Sigmoid colon (tissue), 7 donors: ENCODE measurements around the gene VIPR2. TPM values are rescaled to one million over a fixed set of nuclear protein-coding genes. Genes with fewer than 3 reads are reported as not detected.

Experiments used
- DNase-seq: peaks from one replicate; pipeline ENCODE4 v3.0.0-alpha.2; 2019
- H3K27ac ChIP-seq, 4 donors: fragments of 200-600 bp; sonication (generic); one replicate each; pipeline ENCODE4 v1.5.1; 2016 to 2019; ENCODE audit warnings: mild to moderate bottlenecking in 1 of 4
- H3K27me3 ChIP-seq, 3 donors: fragments of 200-600 bp; sonication (generic); one replicate each; pipeline ENCODE4 v1.5.1; 2019; ENCODE audit warnings: mild to moderate bottlenecking in 1 of 3
- H3K36me3 ChIP-seq, 4 donors: fragments of 200-600 bp; sonication (generic); one replicate each; pipeline ENCODE4 v1.5.1; 2016 to 2019
- H3K4me1 ChIP-seq, 4 donors: fragments of 200-600 bp; sonication (generic); one replicate each; pipeline ENCODE4 v1.5.1; 2017 to 2019
- H3K4me3 ChIP-seq, 4 donors: fragments of 200-600 bp; sonication (generic); one replicate each; pipeline ENCODE4 v1.5.1; 2017 to 2019; ENCODE audit warnings: mild to moderate bottlenecking in 2 of 4, moderate library complexity in 1 of 4
- H3K9me3 ChIP-seq, 4 donors: fragments of 200-600 bp in 3 of 4; sonication (generic) in 3 of 4; one replicate each; pipeline versions ENCODE4 v1.5.1 to v1.6.1; 2013 to 2019
- EP300 ChIP-seq, 4 donors: sonication (generic); formaldehyde crosslinking; IDR thresholded peaks; one replicate each; pipeline ENCODE4 v1.6.1; 2017; ENCODE audit warnings: antibody characterized with exemption in 4 of 4
- POLR2A ChIP-seq, 2 donors: fragments of 450-650 bp; IDR thresholded peaks; one replicate each; pipeline ENCODE4 v1.6.1; 2016; ENCODE audit warnings: antibody characterized with exemption in 2 of 2, mild to moderate bottlenecking in 2 of 2, moderate library complexity in 2 of 2
- POLR2AphosphoS5 ChIP-seq, 4 donors: sonication (generic); formaldehyde crosslinking; IDR thresholded peaks; one replicate each; pipeline ENCODE4 v1.6.1; 2017; ENCODE audit warnings: antibody characterized with exemption in 4 of 4
- WGBS, 2 donors: extraction: QIAGEN DNeasy Blood & Tissue Kit; methylation state at CpG; one replicate each; pipeline ENCODE4 v1.1.7; 2013; 5-methylcytosine and 5-hydroxymethylcytosine counted together
- intact Hi-C: fragments of 100-400 bp; cut with DNase I; formaldehyde crosslinking; loops from one replicate; pipeline ENCODE4 v1.15.1; 2023
- polyA plus RNA-seq, 3 donors: library from polyadenylated mRNA; stranded (reverse); fragments of 200-250 nt; gene quantifications; one replicate each; pipeline ENCODE4 v1.2.3, GENCODE V29; 2013
- total RNA-seq, 4 donors: library from RNA; depleted of rRNA; stranded (reverse); fragments of >200 nt; gene quantifications; one replicate each; pipeline ENCODE4 v1.1.0, GENCODE V29; 2016
- TF ChIP-seq, protein P1 (sequence below), 4 experiments: fragments of 450-650 bp in 3 of 4; fragments of 200-600 bp in 1 of 4; IDR thresholded peaks; one replicate each; pipeline ENCODE4 v1.5.1; 2016 to 2019; ENCODE audit warnings: antibody characterized with exemption in 4 of 4, mild to moderate bottlenecking in 3 of 4, moderate library complexity in 2 of 4
- donor health status: healthy with polysubstance abuse.
- donor health status: Bipolar disorder and iron deficiency.
- donor health status: healthy.

Gene VIPR2
- total and polyA plus RNA-seq, 7 donors = 0.23 to 21.4 (median 11.7) TPM

GRCh38 chr7:159068488-159068811 lies 76.2 kb downstream of the VIPR2 start:
- H3K4me3 ChIP-seq = no peak overlapping the region
- WGBS, 2 donors = 65 to 81% methylated on average over 12 of the region's 12 CpGs
- peak in 3 of 4 donors; percentile 23 to 48 (median 37) for TF ChIP-seq POLR2AphosphoS5 (IDR thresholded peaks at IDR 0.05)
- TF ChIP-seq POLR2A (IDR thresholded peaks at IDR 0.05) = no peak
- no peaks in the 10 kb centered on the region for H3K36me3 ChIP-seq
- peaks cover 0 to 27% (median 19%) of the 10 kb centered on the region in 4 donors for H3K4me1 ChIP-seq
- intact Hi-C loops = no loop called here
- peak overlapping the region; percentile 51 to 70 (median 60) for H3K27ac ChIP-seq
- no peaks in the 10 kb centered on the region for H3K9me3 ChIP-seq
- peak; percentile 92 for DNase-seq
- no peaks in the 10 kb centered on the region for H3K27me3 ChIP-seq

GRCh38 chr7:159067576-159068487 lies 76.8 kb downstream of the VIPR2 start:
- Histone ChIP-seq H3K27me3 (no peaks in the 10 kb centered on the region), H3K4me1 (peaks cover 0 to 27% (median 19%) of the 10 kb centered on the region in 4 donors), H3K4me3 (no peak overlapping the region), H3K27ac (peak overlapping the region; percentile 51 to 70 (median 60)), H3K9me3 (no peaks in the 10 kb centered on the region), H3K36me3 (no peaks in the 10 kb centered on the region)
- no peak for DNase-seq
- 58 to 74% methylated on average over 13 of the region's 13 CpGs for WGBS, 2 donors
- TF ChIP-seq POLR2A (IDR thresholded peaks at IDR 0.05) (no peak), POLR2AphosphoS5 (IDR thresholded peaks at IDR 0.05) (no peak)
- intact Hi-C loops = no loop called here

- 86 to 94% methylated on average over 18 of the region's 18 CpGs for WGBS, 2 donors
- Histone ChIP-seq H3K27me3 (no peaks in the 10 kb centered on the region), H3K4me1 (peaks cover 0 to 27% (median 19%) of the 10 kb centered on the region in 4 donors), H3K4me3 (no peak overlapping the region), H3K36me3 (no peaks in the 10 kb centered on the region), H3K27ac (peak overlapping the region in 1 of 4 donors; percentile 70), H3K9me3 (no peaks in the 10 kb centered on the region)
- intact Hi-C loops = no loop called here
- no peak for TF ChIP-seq POLR2AphosphoS5 (IDR thresholded peaks at IDR 0.05)
- TF ChIP-seq EP300 (IDR thresholded peaks at IDR 0.05) = no peak
- TF ChIP-seq, protein P1, sequence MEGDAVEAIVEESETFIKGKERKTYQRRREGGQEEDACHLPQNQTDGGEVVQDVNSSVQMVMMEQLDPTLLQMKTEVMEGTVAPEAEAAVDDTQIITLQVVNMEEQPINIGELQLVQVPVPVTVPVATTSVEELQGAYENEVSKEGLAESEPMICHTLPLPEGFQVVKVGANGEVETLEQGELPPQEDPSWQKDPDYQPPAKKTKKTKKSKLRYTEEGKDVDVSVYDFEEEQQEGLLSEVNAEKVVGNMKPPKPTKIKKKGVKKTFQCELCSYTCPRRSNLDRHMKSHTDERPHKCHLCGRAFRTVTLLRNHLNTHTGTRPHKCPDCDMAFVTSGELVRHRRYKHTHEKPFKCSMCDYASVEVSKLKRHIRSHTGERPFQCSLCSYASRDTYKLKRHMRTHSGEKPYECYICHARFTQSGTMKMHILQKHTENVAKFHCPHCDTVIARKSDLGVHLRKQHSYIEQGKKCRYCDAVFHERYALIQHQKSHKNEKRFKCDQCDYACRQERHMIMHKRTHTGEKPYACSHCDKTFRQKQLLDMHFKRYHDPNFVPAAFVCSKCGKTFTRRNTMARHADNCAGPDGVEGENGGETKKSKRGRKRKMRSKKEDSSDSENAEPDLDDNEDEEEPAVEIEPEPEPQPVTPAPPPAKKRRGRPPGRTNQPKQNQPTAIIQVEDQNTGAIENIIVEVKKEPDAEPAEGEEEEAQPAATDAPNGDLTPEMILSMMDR (IDR thresholded peaks at IDR 0.05) = no peak
- no peak for TF ChIP-seq POLR2A (IDR thresholded peaks at IDR 0.05)
- DNase-seq = no peak
These were observed 77.7 kb downstream of the VIPR2 start for GRCh38 chr7:159066816-159067575.

GRCh38 chr7:159065852-159066480 lies 78.7 kb downstream of the VIPR2 start:
- TF ChIP-seq POLR2AphosphoS5 (IDR thresholded peaks at IDR 0.05) (no peak), EP300 (IDR thresholded peaks at IDR 0.05) (no peak), POLR2A (IDR thresholded peaks at IDR 0.05) (no peak)
- TF ChIP-seq, protein P1 (IDR thresholded peaks at IDR 0.05) = no peak
- H3K36me3 ChIP-seq = no peaks in the 10 kb centered on the region
- intact Hi-C loops = no loop called here
- WGBS, 2 donors = 92 to 94% methylated on average over 26 of the region's 26 CpGs
- H3K9me3 ChIP-seq = no peaks in the 10 kb centered on the region
- H3K27me3 ChIP-seq = no peaks in the 10 kb centered on the region
- H3K4me1 ChIP-seq = peaks cover 0 to 27% (median 19%) of the 10 kb centered on the region in 4 donors
- no peak for DNase-seq
- H3K27ac ChIP-seq = no peak overlapping the region
- no peak overlapping the region for H3K4me3 ChIP-seq

GRCh38 chr7:159064816-159065510 lies 79.7 kb downstream of the VIPR2 start:
- Histone ChIP-seq H3K36me3 (no peaks in the 10 kb centered on the region), H3K27ac (no peak overlapping the region), H3K4me1 (peaks cover 0 to 25% (median 17%) of the 10 kb centered on the region in 4 donors), H3K27me3 (no peaks in the 10 kb centered on the region), H3K4me3 (no peak overlapping the region), H3K9me3 (no peaks in the 10 kb centered on the region)
- WGBS, 2 donors = 87 to 91% methylated on average over 23 of the region's 23 CpGs
- DNase-seq = no peak
- intact Hi-C loops = no loop called here
- TF ChIP-seq POLR2A (IDR thresholded peaks at IDR 0.05) = no peak
- TF ChIP-seq, protein P1 (IDR thresholded peaks at IDR 0.05) = no peak
